HG02852 (cell line): ENCODE data around the gene ADD2.
"Not testable (repeated sequence)": the region's sequence is repeated elsewhere in the genome, so short reads cannot be mapped to it uniquely, and the experiment has no call there.

Source experiments
- ATAC-seq: cut with Tn5 transposase; IDR thresholded peaks from one replicate; pipeline ENCODE4 v1.9.1; 2021; ENCODE audit warnings: mild to moderate bottlenecking, moderate library complexity; ENCODE audit not compliant: unreplicated experiment

The ADD2 gene

GRCh38 chr2:70678576-70679143, 89.3 kb downstream of the ADD2 start:
- ATAC-seq = no peak

GRCh38 chr2:70676301-70677035, 91.5 kb downstream of the ADD2 start:
- no peak for ATAC-seq

GRCh38 chr2:70675862-70676261, 92.1 kb downstream of the ADD2 start:
- ATAC-seq = no peak

GRCh38 chr2:70674636-70675430, 93.2 kb downstream of the ADD2 start:
- ATAC-seq = no peak

GRCh38 chr2:70673041-70673647, 94.9 kb downstream of the ADD2 start:
- ATAC-seq = no peak

DNA sequence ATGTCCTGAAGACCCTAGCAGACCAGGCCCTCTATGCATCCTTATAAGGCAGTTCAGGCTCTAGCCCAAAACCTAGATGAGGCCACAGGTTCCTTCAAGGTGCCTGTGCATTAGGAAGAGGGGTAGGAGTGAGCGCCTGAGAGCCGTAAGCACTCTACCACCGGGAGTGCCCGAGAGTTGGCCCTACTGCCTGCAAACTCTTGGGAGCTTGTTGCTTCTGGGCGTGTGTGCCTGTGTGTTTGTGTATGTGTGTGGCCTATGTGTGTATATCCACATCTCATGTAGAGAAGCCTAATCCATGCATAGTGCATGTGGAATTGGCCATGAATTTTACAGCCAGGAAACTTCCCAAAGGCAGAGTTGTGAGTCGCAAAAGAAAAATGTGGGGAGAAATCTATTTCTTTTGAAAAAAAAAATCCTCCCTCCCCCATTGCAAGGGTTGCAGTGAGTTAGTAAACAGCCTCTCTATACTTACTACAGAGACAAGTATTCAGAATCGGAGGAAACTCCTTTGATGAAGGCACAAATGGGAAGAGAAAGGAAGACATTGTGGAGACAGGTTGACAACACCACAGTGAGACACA, 96.8 kb downstream of the ADD2 start:
- no peak for ATAC-seq

- ATAC-seq = no peak
Measured at GRCh38 chr2:70670626-70671025, 97.4 kb downstream of the ADD2 start.

GRCh38 chr2:70670202-70670601, 97.8 kb downstream of the ADD2 start:
- no peak for ATAC-seq

DNA sequence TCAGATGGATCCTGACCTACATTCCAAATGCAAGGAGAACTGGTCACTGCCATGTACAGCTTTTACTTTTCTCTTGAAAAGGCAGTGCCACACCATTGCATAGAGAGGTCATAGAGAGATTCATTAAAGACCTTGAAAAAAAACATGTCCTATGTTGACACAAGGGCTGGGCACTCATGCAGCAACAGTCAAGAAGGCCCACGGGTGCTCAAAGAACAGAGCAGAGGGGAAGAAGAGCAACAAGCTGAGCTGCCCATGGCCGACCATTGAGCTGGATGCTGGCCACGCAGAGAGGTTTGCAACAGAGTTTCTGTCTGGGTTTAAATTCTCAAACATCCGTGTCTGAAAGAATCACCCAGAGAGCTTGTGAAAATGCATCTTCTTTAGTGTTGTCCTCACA, 99.1 kb downstream of the ADD2 start:
- ATAC-seq = no peak

DNA sequence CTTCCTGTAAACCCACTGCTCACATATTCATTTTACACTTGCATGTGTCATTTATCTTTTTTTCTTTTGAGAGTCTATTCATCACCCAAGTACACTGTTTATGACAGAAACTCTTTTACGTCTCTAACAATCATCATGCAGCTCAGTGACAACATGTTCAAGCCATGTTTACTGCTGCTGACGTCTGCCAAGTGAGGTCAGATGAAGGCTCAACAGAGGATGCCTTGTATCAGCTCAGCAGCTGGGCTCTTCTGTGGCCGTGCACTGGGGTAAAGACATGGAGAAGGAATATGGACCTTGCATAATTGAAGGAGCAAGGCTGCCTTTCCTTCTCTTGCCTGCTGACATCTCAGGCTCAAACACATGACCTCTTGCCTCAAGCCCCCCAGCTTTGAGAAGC, 99.6 kb downstream of the ADD2 start:
- no peak for ATAC-seq

DNA sequence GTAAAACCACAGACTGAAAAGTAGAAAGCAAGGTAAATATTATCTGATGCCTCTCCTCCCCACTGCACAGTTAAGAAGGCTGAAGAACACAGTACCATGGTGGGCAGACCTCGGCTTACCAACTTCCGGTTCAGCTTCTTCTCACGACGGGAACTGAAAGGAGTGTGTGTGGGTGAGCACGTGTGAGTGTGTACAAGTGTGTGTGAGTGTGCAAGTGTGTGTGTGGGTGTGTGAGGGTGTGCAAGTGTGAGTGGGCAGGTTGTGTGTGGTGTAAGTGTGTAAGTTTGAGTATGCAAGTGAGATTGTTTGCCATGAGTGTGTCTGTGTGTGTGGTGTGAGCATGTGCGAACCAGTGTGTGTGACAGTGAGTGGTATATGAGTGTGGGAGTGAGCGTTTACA, 103.5 kb downstream of the ADD2 start:
- ATAC-seq = no peak

GRCh38 chr2:70663411-70663810, 104.6 kb downstream of the ADD2 start:
- ATAC-seq = no peak

DNA sequence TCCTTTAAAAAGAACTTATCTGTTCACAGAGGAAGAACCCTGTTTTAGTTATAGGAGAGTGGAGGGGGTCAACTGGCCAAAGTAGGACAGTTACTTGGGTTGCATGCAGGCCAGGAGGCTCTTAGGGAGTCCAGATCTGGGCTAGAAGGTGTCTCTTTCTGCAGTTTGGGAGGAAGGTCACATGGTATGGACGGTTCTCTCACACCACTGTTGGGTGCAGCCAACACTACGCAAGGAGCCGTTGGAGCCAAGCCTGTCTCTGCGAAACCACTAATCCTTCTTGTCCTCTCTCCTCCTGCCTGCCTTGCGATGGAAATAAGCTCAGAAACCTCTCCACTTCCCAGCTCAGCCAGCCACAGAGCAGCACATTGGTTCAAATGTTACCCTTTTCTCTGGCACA, 108.4 kb downstream of the ADD2 start:
- no peak for ATAC-seq

GRCh38 chr2:70658476-70658875, 109.5 kb downstream of the ADD2 start:
- no peak for ATAC-seq

DNA sequence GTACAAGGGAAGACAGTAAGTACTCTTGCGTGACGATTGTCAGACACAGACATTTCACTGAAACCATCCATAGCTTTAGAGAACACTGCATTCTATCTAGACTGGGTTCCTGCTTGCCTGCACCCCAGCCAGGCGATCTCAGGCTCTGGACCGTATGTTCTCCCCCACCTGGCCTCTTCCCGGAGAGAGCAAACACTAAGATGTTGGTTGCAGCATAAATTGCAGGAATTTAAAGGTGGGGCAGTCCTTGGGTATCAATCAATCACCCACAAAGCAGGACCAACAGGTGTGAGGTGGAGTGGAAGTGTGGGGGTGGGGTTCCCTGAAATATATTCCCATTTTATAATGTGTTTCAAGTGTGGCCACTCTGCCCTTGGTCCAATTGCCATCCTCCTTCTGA, 110.8 kb downstream of the ADD2 start:
- no peak for ATAC-seq

DNA sequence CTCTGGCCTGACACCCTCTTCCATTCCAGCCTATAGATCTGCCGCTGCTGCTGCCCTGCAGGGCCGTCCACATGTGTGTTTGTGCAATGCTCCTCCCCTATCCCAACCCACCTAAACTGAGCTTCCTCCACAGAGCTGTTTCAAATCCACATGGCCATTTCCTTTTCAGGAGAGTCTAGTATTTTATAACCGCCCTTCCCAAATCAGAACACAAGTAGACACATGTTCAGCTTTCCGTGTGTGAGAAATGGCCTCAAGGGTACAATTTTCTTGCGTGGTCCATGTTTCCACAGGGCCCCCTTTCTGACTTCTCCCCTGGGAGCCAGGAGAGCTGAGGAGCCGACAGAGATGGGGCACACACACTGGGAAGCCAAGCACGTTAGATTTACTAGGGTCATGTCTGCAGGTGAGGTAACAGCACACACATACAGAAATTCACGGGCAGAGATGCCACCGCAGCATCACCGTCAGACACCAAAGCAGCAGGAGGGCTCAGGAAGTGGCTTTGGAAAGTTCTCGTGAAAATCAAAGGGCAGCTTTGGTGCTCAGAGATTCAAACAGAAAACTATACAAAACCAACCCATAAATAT, 111.5 kb downstream of the ADD2 start:
- no peak for ATAC-seq

GRCh38 chr2:70655786-70656185, 112.2 kb downstream of the ADD2 start:
- ATAC-seq = no peak

DNA sequence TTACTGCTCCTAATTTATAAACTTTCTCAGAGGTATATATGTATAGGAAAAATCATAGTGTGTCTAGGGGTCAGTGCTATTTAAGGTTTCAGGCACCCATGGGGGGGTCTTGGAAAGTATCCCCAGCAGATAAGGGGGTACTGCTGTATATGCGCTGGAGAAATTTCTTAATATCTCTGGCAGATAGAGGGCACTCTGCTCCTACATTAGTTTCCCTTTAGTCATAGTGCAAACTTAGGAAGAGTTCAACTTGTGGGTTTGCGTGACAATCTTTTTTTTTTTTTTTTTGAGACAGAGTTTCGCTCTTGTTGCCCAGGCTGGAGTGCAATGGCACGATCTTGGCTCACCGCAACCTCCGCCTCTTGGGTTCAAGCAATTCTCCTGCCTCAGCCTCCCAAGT, 112.8 kb downstream of the ADD2 start:
- ATAC-seq = not testable (repeated sequence)

DNA sequence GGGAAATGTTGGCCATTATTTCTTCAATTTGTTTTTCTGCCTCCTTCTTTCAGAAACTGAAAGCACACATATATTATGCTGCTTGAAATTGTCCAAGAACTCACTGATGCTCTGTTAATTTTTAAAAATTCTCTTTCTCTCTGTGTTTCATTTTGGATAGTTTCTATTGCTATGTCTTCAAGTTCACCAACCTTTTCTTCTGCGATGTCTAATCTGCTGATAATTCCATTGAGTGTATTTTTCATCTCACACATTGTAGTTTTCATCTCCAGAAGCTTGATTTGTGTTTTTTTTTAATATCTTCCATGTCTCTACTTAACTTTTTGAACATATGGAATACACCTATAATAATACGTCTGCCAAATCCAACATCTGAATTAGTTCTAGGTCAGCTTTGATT, 116.3 kb downstream of the ADD2 start:
- ATAC-seq = no peak

GRCh38 chr2:70651014-70651413, 117.0 kb downstream of the ADD2 start:
- no peak for ATAC-seq

GRCh38 chr2:70648961-70649360, 119.0 kb downstream of the ADD2 start:
- no peak for ATAC-seq
